ENCODE results near the gene PLPPR4. TPM values are rescaled to one million over a fixed set of nuclear protein-coding genes. Genes with fewer than 3 reads are reported as not detected.

The PLPPR4 gene
- total and polyA plus RNA-seq, 10 donors = 0.06 to 1.6 (median 0.39) TPM

DNA sequence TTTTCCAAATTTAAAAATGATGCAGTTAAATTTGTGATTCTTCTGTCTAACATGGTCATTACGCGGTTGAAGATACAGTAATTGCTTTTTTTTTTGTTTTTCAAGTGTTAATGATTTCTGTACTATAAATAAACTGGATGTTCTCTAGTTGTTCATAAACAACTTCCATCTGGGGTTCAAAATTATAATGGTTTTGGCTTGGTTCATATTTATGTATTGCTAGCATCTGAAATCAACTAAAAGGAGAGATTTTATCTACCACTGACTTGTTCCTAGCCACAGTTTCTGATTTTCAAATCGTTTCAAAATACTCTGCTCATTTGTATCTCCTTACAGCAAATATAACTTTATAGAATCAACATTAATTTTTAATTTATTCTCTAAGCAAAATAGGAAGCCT lies 35.2 kb upstream of the PLPPR4 start:
- Histone ChIP-seq H3K36me3 (no peaks in the 10 kb centered on the region), H3K4me1 (no peaks in the 10 kb centered on the region), H3K9me3 (peaks cover 0 to 11% (median 0%) of the 10 kb centered on the region in 8 donors), H3K4me3 (no peak overlapping the region), H3K27ac (no peak overlapping the region), H3K27me3 (replicated peaks in 1 of 7) (no peaks in the 10 kb centered on the region)
- intact Hi-C loops (cut with DNase I; ENCODE audit: low total_unique reads) = no loop called here
- TF ChIP-seq POLR2A (IDR thresholded peaks at IDR 0.05) = no peak
- no peak for DNase-seq
- 65 to 90% (median 84%) methylated on average over 3 of the region's 3 CpGs for WGBS, 5 donors

GRCh38 chr1:99230695-99231094 lies 33.6 kb upstream of the PLPPR4 start:
- Histone ChIP-seq H3K4me3 (no peak overlapping the region), H3K9me3 (no peaks in the 10 kb centered on the region), H3K27ac (no peak overlapping the region), H3K4me1 (no peaks in the 10 kb centered on the region), H3K27me3 (replicated peaks in 1 of 7) (no peaks in the 10 kb centered on the region), H3K36me3 (no peaks in the 10 kb centered on the region)
- TF ChIP-seq POLR2AphosphoS5 (IDR thresholded peaks at IDR 0.05) (no peak), POLR2A (IDR thresholded peaks at IDR 0.05) (no peak)
- TF ChIP-seq, protein P1, sequence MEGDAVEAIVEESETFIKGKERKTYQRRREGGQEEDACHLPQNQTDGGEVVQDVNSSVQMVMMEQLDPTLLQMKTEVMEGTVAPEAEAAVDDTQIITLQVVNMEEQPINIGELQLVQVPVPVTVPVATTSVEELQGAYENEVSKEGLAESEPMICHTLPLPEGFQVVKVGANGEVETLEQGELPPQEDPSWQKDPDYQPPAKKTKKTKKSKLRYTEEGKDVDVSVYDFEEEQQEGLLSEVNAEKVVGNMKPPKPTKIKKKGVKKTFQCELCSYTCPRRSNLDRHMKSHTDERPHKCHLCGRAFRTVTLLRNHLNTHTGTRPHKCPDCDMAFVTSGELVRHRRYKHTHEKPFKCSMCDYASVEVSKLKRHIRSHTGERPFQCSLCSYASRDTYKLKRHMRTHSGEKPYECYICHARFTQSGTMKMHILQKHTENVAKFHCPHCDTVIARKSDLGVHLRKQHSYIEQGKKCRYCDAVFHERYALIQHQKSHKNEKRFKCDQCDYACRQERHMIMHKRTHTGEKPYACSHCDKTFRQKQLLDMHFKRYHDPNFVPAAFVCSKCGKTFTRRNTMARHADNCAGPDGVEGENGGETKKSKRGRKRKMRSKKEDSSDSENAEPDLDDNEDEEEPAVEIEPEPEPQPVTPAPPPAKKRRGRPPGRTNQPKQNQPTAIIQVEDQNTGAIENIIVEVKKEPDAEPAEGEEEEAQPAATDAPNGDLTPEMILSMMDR (IDR thresholded peaks at IDR 0.05 in 8 of 11, conservative IDR thresholded peaks at IDR 0.05 in 3 of 11) = no peak
- intact Hi-C loops (cut with DNase I; ENCODE audit: low total_unique reads) = no loop called here
- DNase-seq = no peak

- intact Hi-C loops (cut with DNase I; ENCODE audit: low total_unique reads) = no loop called here
- Histone ChIP-seq H3K4me1 (no peaks in the 10 kb centered on the region), H3K9me3 (no peaks in the 10 kb centered on the region), H3K4me3 (no peak overlapping the region), H3K27ac (no peak overlapping the region), H3K27me3 (replicated peaks in 1 of 7) (no peaks in the 10 kb centered on the region), H3K36me3 (no peaks in the 10 kb centered on the region)
- WGBS, 5 donors = 31 to 55% (median 43%) methylated on average over 2 of the region's 2 CpGs
- TF ChIP-seq POLR2A (IDR thresholded peaks at IDR 0.05) (no peak), POLR2AphosphoS5 (IDR thresholded peaks at IDR 0.05) (no peak)
- TF ChIP-seq, protein P1 (IDR thresholded peaks at IDR 0.05 in 8 of 11, conservative IDR thresholded peaks at IDR 0.05 in 3 of 11) = no peak
- no peak for DNase-seq
Measured at GRCh38 chr1:99232172-99232571, 32.1 kb upstream of the PLPPR4 start.

- no peaks in the 10 kb centered on the region for H3K27me3 ChIP-seq (replicated peaks in 1 of 7)
- 80 to 95% (median 87%) methylated on average over 1 of the region's 1 CpG for WGBS, 5 donors
- DNase-seq = no peak
- no peak overlapping the region for H3K4me3 ChIP-seq
- H3K9me3 ChIP-seq = no peaks in the 10 kb centered on the region
- H3K36me3 ChIP-seq = no peaks in the 10 kb centered on the region
- no peak overlapping the region for H3K27ac ChIP-seq
- intact Hi-C loops (cut with DNase I; ENCODE audit: low total_unique reads) = no loop called here
- no peaks in the 10 kb centered on the region for H3K4me1 ChIP-seq
- no peak for TF ChIP-seq POLR2AphosphoS5 (IDR thresholded peaks at IDR 0.05)
- TF ChIP-seq, protein P1 (IDR thresholded peaks at IDR 0.05 in 8 of 11, conservative IDR thresholded peaks at IDR 0.05 in 3 of 11) = no peak
- no peak for TF ChIP-seq POLR2A (IDR thresholded peaks at IDR 0.05)
Measured at GRCh38 chr1:99233446-99233845, 30.8 kb upstream of the PLPPR4 start.

- no peak overlapping the region for H3K27ac ChIP-seq
- H3K4me1 ChIP-seq = no peaks in the 10 kb centered on the region
- TF ChIP-seq POLR2A (IDR thresholded peaks at IDR 0.05) = no peak
- TF ChIP-seq, protein P1 (IDR thresholded peaks at IDR 0.05 in 8 of 11, conservative IDR thresholded peaks at IDR 0.05 in 3 of 11) = no peak
- no peak for TF ChIP-seq POLR2AphosphoS5 (IDR thresholded peaks at IDR 0.05)
- H3K36me3 ChIP-seq = no peaks in the 10 kb centered on the region
- H3K9me3 ChIP-seq = no peaks in the 10 kb centered on the region
- no peak for DNase-seq
- H3K27me3 ChIP-seq (replicated peaks in 1 of 7) = no peaks in the 10 kb centered on the region
- intact Hi-C loops (cut with DNase I; ENCODE audit: low total_unique reads) = no loop called here
- no peak overlapping the region for H3K4me3 ChIP-seq
Measured at GRCh38 chr1:99236756-99237155, 27.5 kb upstream of the PLPPR4 start.
